ENCODE measurements around the gene SPEG.

The SPEG gene

DNA sequence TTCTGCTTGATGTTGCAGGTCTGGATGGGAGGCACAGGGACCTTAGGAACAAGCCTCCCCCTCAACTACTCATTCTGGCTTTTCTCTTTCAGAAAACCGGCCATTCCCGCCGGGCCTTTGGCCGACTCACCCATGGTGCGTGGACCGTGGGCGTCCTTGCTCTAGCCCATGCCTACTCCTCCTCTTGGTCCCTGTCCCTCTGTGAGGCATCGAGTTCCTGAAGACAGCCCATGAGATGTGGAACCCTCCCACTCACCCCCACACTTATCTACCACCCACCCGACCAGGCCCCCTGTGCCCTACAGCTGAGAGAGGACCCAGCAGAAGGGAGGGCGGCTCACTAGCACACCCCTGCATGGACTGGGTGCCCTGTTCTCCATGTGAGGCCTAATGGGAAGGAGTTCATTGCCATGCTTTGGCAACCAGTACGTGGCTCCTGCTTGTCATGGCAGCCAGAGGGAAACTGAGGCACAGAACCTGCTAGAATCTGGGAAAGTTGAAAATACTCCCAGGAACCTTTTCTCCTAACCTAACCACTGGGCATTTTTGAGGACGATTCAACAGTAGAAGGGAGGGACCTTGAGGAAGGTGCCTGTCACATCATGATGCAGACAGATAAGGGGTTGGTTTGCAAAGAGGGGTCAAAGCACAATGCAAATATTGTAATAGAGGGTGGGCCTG is 8.5 kb downstream of the SPEG start:
- Histone ChIP-seq H2AFZ (ENCODE audit: low read length) (no peak overlapping the region), H3K9ac (ENCODE audit: low read length) (no peak overlapping the region), H3K4me2 (ENCODE audit: low read length) (no peak overlapping the region)

DNA sequence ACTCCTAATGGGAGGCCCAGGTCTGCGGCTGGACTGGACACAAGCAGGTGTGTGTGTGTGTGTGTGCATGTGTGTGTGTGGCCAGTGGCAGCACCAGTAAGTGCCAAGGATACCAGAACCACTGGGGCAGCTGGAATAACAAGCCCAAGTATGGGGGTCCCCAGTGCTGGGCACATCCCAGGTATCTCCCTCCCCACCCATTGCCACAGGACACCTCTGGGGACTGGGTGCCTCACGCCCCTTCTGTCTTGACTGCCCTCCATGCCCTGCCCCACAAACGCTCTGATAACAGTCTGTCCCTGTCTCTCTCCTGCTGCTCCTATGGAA is 9.0 kb downstream of the SPEG start:
- Histone ChIP-seq H3K9me2 (ENCODE audit: low read depth, low read length) (no peaks in the 10 kb centered on the region), H3K9me3 (ENCODE audit: low read length) (no peaks in the 10 kb centered on the region), H3K27ac (ENCODE audit: low read depth, low read length, poor library complexity, severe bottlenecking) (no peak overlapping the region), H2AFZ (ENCODE audit: low read length) (no peak overlapping the region), H3K4me2 (ENCODE audit: low read length) (no peak overlapping the region), H3K4me3 (ENCODE audit: low read depth, low read length, poor library complexity, severe bottlenecking) (no peak overlapping the region), H3K4me1 (ENCODE audit: insufficient read depth, low read length, severe bottlenecking) (no peaks in the 10 kb centered on the region), H3K36me3 (ENCODE audit: insufficient read depth, low read length) (no peaks in the 10 kb centered on the region), H4K20me1 (ENCODE audit: insufficient read depth, low read length) (no peaks in the 10 kb centered on the region), H3K9ac (ENCODE audit: low read length) (no peak overlapping the region), H3K79me2 (ENCODE audit: insufficient read depth, low read length) (no peaks in the 10 kb centered on the region), H3K27me3 (ENCODE audit: insufficient read depth, low read length) (peaks cover 6% of the 10 kb centered on the region; the same call in 1 of the 2 replicates), H3F3A (ENCODE audit: insufficient read depth, low read length) (no peaks in the 10 kb centered on the region)
- TF ChIP-seq EZH2 (IDR thresholded peaks at IDR 0.05; ENCODE audit: borderline replicate concordance, low read length) = no peak
- TF ChIP-seq CTCF (IDR thresholded peaks at IDR 0.05; ENCODE audit: low read length) = no peak

More for the DNA sequence above, 8.5 kb downstream of the SPEG start:
- no peak overlapping the region for H3K27ac ChIP-seq (ENCODE audit: low read depth, low read length, poor library complexity, severe bottlenecking)
- peaks cover 6% of the 10 kb centered on the region; the same call in 1 of the 2 replicates for H3K27me3 ChIP-seq (ENCODE audit: insufficient read depth, low read length)
- TF ChIP-seq EZH2 (IDR thresholded peaks at IDR 0.05; ENCODE audit: borderline replicate concordance, low read length) (no peak), CTCF (IDR thresholded peaks at IDR 0.05; ENCODE audit: low read length) (no peak)
- H3K79me2 ChIP-seq (ENCODE audit: insufficient read depth, low read length) = no peaks in the 10 kb centered on the region
- H3K4me3 ChIP-seq (ENCODE audit: low read depth, low read length, poor library complexity, severe bottlenecking) = no peak overlapping the region
- H4K20me1 ChIP-seq (ENCODE audit: insufficient read depth, low read length) = no peaks in the 10 kb centered on the region
- H3K36me3 ChIP-seq (ENCODE audit: insufficient read depth, low read length) = no peaks in the 10 kb centered on the region
- no peaks in the 10 kb centered on the region for H3F3A ChIP-seq (ENCODE audit: insufficient read depth, low read length)
- H3K9me2 ChIP-seq (ENCODE audit: low read depth, low read length) = no peaks in the 10 kb centered on the region
- no peaks in the 10 kb centered on the region for H3K4me1 ChIP-seq (ENCODE audit: insufficient read depth, low read length, severe bottlenecking)
- H3K9me3 ChIP-seq (ENCODE audit: low read length) = no peaks in the 10 kb centered on the region

GRCh38 chr2:219444566-219445091 is 10.0 kb downstream of the SPEG start:
- H3K9me2 ChIP-seq (ENCODE audit: low read depth, low read length) = no peaks in the 10 kb centered on the region
- peaks cover 6% of the 10 kb centered on the region; the same call in 1 of the 2 replicates for H3K27me3 ChIP-seq (ENCODE audit: insufficient read depth, low read length)
- no peak overlapping the region for H3K27ac ChIP-seq (ENCODE audit: low read depth, low read length, poor library complexity, severe bottlenecking)
- no peaks in the 10 kb centered on the region for H3K36me3 ChIP-seq (ENCODE audit: insufficient read depth, low read length)
- H3K4me3 ChIP-seq (ENCODE audit: low read depth, low read length, poor library complexity, severe bottlenecking) = no peak overlapping the region
- no peak overlapping the region for H3K9ac ChIP-seq (ENCODE audit: low read length)
- H2AFZ ChIP-seq (ENCODE audit: low read length) = no peak overlapping the region
- H3F3A ChIP-seq (ENCODE audit: insufficient read depth, low read length) = no peaks in the 10 kb centered on the region
- H4K20me1 ChIP-seq (ENCODE audit: insufficient read depth, low read length) = no peaks in the 10 kb centered on the region
- H3K79me2 ChIP-seq (ENCODE audit: insufficient read depth, low read length) = no peaks in the 10 kb centered on the region
- H3K4me1 ChIP-seq (ENCODE audit: insufficient read depth, low read length, severe bottlenecking) = no peaks in the 10 kb centered on the region
- H3K4me2 ChIP-seq (ENCODE audit: low read length) = no peak overlapping the region
- TF ChIP-seq CTCF (IDR thresholded peaks at IDR 0.05; ENCODE audit: low read length) (no peak), EZH2 (IDR thresholded peaks at IDR 0.05; ENCODE audit: borderline replicate concordance, low read length) (no peak)
- no peaks in the 10 kb centered on the region for H3K9me3 ChIP-seq (ENCODE audit: low read length)

All from OCI-LY1 (cell line).